Keratinocyte (primary cell): Measurements from ENCODE around the gene FPR1.

Experiments used
- EZH2 ChIP-seq: IDR thresholded peaks from one replicate; pipeline ENCODE4 v1.6.1; 2012; ENCODE audit warnings: inconsistent platforms, mild to moderate bottlenecking, low read length, moderate library complexity
- TF ChIP-seq, protein P1 (sequence below), 3 experiments: IDR thresholded peaks in 1 of 3; conservative IDR thresholded peaks in 1 of 3; optimal IDR thresholded peaks in 1 of 3; 2 replicates in 2 of 3; 3 replicates in 1 of 3; pipeline versions ENCODE3 to v1.5.1; 2011; ENCODE audit warnings: low read length in 3 of 3, mild to moderate bottlenecking in 3 of 3, moderate library complexity in 2 of 3, control low read depth in 1 of 3, inconsistent platforms in 1 of 3; ENCODE audit not compliant: insufficient read depth in 2 of 3; ENCODE audit errors: extremely low read depth in 1 of 3

DNA sequence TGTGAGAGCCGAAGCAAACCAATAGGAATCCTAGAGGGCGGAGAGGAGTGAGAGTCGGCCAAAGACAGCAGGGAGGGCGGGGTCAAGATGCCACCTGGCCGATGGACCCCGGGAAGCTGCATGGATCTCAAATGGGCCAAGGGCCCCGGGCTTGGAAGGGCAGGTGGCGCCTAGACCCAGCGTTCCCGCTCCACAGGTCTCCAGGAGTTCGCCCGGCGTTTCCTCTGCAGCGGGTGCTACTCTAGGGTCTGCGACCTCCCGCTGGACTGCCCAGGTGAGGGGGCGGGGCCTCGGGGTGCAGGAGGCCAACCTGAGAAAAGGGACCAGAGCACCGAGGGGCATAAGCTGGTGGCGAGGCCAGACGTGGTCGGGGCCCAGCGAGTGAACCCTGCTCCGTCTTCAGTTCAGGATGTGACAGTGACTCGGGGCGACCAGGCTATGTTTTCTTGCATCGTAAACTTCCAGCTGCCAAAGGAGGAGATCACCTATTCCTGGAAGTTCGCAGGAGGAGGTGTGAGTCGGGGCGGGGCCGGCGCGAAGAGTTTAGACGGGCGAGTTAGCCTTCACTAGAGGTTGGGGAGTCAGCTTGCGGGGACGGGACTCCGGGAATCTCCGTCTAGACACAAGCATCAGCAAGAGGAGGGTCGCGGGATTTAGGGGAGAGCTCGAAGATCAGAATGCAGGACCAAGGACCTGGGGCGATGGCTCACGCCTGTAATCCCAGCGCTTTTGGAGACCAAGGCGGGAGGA is 48.7 kb downstream of the FPR1 start:
- TF ChIP-seq, protein P1, sequence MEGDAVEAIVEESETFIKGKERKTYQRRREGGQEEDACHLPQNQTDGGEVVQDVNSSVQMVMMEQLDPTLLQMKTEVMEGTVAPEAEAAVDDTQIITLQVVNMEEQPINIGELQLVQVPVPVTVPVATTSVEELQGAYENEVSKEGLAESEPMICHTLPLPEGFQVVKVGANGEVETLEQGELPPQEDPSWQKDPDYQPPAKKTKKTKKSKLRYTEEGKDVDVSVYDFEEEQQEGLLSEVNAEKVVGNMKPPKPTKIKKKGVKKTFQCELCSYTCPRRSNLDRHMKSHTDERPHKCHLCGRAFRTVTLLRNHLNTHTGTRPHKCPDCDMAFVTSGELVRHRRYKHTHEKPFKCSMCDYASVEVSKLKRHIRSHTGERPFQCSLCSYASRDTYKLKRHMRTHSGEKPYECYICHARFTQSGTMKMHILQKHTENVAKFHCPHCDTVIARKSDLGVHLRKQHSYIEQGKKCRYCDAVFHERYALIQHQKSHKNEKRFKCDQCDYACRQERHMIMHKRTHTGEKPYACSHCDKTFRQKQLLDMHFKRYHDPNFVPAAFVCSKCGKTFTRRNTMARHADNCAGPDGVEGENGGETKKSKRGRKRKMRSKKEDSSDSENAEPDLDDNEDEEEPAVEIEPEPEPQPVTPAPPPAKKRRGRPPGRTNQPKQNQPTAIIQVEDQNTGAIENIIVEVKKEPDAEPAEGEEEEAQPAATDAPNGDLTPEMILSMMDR (optimal IDR thresholded peaks at IDR 0.05 in 1 of 3, IDR thresholded peaks at IDR 0.05 in 1 of 3, conservative IDR thresholded peaks at IDR 0.05 in 1 of 3; ENCODE audit: extremely low read depth in 1 of 3, insufficient read depth in 2 of 3, low read length in 3 of 3) = no peak
- TF ChIP-seq EZH2 = no peak
